Heart left ventricle (tissue), 13 donors: ENCODE measurements around the gene ERGIC1.

Experiments used
- POLR2A ChIP-seq, 2 donors: fragments of 450-650 bp; IDR thresholded peaks; one replicate each; pipeline ENCODE4 v1.6.1; 2017; ENCODE audit warnings: antibody characterized with exemption in 2 of 2, mild to moderate bottlenecking in 2 of 2, moderate library complexity in 2 of 2
- TF ChIP-seq, protein P1 (sequence below), 12 donors: fragments of 200-600 bp; sonication (generic) in 4 of 12; IDR thresholded peaks; one replicate each; pipeline versions ENCODE4 v1.5.0 to v1.8.0; 2018 to 2022; ENCODE audit warnings: antibody characterized with exemption in 12 of 12, mild to moderate bottlenecking in 5 of 12
- donor health status: ischemic (EF 13 %, LVEDD 7.1; RV severe dilation, severe dysfunction).
- donor health status: DM: no; HTN: yes; CAD: no.
- donor health status: DM: no; HTN: no; CAD: no.
- donor health status: ischemic (EF 25% LVEDD 6.9; RV normal size, moderate dysfunction).
- donor health status: ischemic (EF 25% LVEDD 5.7; RV mildly dilated, moderate dysfunction).
- donor health status: ischemic (EF 35%, LVEDD 5.7; RV mildly dilated, moderate dysfunction).
- donor health status: nonischemic (EF 11% LVEDD 7.7; RV severe dilation, severe dysfunction).
- donor health status: DM: yes; HTN: yes; CAD: no.
- donor health status: PGD.
- donor health status: ischemic (EF 29% LVEDD 5.4; RV normal size, mild dysfunction).
- donor health status: nonischemic (EF 23%, LVEDD 6.1; RV moderate dilation, normal function).

DNA sequence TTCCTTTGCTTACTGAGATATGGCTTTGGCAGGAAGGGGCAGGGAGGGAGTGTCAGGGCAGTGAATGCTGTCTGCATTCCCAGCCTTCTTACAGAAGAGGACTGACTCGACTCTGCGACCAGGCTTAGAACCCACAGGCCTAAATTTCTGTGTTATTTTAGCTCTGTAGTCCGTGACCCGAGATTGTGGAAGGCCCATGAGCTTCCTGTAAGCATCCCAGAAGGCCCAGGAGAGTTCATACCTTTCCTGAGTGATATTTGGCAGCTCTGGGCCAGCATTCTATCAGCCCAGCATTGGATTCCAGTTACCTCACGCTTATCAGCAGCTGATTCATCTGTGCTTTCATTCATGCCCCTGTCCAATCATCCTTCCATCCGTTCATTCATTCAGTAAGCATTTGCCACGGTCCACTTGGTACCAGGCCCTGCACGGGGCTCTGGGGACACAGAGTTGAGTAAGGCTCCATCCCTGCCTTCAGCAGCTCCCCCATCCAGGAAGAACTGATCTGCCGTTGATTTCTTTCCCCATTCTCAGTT, 97.0 kb downstream of the ERGIC1 start:
- TF ChIP-seq, protein P1, sequence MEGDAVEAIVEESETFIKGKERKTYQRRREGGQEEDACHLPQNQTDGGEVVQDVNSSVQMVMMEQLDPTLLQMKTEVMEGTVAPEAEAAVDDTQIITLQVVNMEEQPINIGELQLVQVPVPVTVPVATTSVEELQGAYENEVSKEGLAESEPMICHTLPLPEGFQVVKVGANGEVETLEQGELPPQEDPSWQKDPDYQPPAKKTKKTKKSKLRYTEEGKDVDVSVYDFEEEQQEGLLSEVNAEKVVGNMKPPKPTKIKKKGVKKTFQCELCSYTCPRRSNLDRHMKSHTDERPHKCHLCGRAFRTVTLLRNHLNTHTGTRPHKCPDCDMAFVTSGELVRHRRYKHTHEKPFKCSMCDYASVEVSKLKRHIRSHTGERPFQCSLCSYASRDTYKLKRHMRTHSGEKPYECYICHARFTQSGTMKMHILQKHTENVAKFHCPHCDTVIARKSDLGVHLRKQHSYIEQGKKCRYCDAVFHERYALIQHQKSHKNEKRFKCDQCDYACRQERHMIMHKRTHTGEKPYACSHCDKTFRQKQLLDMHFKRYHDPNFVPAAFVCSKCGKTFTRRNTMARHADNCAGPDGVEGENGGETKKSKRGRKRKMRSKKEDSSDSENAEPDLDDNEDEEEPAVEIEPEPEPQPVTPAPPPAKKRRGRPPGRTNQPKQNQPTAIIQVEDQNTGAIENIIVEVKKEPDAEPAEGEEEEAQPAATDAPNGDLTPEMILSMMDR (IDR thresholded peaks at IDR 0.05) = no peak
- no peak for TF ChIP-seq POLR2A (IDR thresholded peaks at IDR 0.05)
